ENCODE data around the gene PTPRT.

Gene PTPRT

DNA sequence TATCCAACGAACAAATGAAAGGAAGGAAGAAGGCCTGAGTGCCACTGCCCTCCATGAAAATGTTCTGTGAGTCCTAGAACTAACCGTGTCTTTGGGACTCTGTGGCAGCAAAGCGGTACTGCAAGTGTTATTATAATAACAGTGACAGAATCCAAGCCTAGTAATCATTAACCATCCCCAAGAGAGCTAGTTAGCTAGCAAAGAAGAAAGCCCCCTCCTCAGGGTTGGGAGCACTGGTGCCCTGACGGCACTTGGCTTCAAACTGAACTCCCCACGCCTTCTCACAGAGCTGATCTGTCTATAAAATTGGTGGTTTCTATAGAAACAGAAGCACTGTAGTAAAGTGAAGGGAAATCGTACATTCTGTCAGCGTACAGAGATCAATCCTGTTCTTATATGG lies 239.8 kb downstream of the PTPRT start:
- TF ChIP-seq, protein P1, sequence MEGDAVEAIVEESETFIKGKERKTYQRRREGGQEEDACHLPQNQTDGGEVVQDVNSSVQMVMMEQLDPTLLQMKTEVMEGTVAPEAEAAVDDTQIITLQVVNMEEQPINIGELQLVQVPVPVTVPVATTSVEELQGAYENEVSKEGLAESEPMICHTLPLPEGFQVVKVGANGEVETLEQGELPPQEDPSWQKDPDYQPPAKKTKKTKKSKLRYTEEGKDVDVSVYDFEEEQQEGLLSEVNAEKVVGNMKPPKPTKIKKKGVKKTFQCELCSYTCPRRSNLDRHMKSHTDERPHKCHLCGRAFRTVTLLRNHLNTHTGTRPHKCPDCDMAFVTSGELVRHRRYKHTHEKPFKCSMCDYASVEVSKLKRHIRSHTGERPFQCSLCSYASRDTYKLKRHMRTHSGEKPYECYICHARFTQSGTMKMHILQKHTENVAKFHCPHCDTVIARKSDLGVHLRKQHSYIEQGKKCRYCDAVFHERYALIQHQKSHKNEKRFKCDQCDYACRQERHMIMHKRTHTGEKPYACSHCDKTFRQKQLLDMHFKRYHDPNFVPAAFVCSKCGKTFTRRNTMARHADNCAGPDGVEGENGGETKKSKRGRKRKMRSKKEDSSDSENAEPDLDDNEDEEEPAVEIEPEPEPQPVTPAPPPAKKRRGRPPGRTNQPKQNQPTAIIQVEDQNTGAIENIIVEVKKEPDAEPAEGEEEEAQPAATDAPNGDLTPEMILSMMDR (IDR thresholded peaks at IDR 0.05) = no peak
- Histone ChIP-seq H3K27ac (no peak overlapping the region), H3K4me1 (ENCODE audit: control insufficient read depth in 1 of 2, insufficient read depth in 1 of 2, low read depth in 1 of 2, low read length in 1 of 2) (no peaks in the 10 kb centered on the region), H3K36me3 (no peaks in the 10 kb centered on the region), H3K27me3 (no peaks in the 10 kb centered on the region), H3K4me3 (ENCODE audit: low read depth in 1 of 2, low read length in 1 of 2) (no peak overlapping the region), H3K9me3 (no peaks in the 10 kb centered on the region)

DNA sequence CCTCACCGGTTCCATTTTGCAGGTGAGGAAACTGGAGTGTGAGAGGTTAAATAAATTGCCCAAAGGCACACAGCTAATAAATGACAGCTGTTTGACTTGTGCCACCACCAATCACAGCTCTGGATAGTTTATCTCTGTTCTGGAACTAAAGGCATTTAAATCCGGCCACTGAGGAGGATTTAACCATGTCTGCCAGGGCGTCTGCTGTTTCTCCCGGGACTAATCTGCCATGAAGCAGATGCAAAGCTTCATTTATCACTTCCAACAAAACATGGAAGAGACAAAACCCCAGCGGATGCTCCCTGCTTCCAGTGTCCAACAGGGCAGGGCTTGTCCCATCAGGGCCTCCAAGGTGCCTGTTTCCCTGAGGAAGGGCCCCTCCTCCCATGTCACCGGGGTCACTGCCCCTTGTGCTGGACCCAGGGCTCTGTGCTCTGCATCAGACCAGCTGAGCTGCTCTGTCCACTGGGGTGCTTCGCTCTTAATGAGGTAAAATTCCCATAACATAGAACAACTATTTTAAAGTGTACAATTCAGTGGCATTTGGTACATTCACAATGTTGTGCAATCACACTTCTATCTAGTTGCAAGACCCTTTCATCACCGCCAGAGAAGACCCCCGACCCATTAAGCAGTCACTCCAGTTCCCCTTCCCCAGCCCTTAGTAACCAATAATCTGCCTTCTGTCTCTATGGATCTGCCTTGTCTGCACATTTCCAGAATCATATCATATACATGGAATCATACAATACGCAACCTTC lies 244.3 kb downstream of the PTPRT start:
- Histone ChIP-seq H3K4me1 (ENCODE audit: control insufficient read depth in 1 of 2, insufficient read depth in 1 of 2, low read depth in 1 of 2, low read length in 1 of 2) (no peaks in the 10 kb centered on the region), H3K27me3 (no peaks in the 10 kb centered on the region), H3K9me3 (no peaks in the 10 kb centered on the region), H3K27ac (no peak overlapping the region), H3K36me3 (no peaks in the 10 kb centered on the region), H3K4me3 (ENCODE audit: low read depth in 1 of 2, low read length in 1 of 2) (no peak overlapping the region)
- TF ChIP-seq, protein P1 (IDR thresholded peaks at IDR 0.05) = no peak

DNA sequence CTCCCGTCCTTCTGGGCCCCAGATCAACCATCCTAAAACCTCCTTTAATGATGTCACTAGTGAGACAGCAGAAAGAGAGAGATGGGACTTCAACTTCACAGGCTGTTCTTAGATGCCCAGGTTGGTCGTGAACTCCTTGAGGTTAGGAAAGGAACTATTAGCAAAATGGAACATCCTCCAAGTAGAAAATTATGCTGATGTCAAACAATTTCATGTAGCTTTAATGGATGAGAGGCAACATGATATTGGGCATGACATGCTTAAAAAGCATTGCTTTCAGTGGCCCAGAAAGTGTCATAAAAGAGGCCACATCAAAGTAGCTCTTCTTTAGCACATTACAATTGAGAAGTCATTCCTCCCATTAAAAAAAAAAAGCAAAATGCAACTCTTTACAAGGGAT lies 248.1 kb downstream of the PTPRT start:
- H3K4me1 ChIP-seq (ENCODE audit: control insufficient read depth in 1 of 2, insufficient read depth in 1 of 2, low read depth in 1 of 2, low read length in 1 of 2) = no peaks in the 10 kb centered on the region
- H3K36me3 ChIP-seq = no peaks in the 10 kb centered on the region
- no peaks in the 10 kb centered on the region for H3K9me3 ChIP-seq
- no peak overlapping the region for H3K4me3 ChIP-seq (ENCODE audit: low read depth in 1 of 2, low read length in 1 of 2)
- no peak overlapping the region for H3K27ac ChIP-seq
- H3K27me3 ChIP-seq = no peaks in the 10 kb centered on the region
- TF ChIP-seq, protein P1 (IDR thresholded peaks at IDR 0.05) = no peak

DNA sequence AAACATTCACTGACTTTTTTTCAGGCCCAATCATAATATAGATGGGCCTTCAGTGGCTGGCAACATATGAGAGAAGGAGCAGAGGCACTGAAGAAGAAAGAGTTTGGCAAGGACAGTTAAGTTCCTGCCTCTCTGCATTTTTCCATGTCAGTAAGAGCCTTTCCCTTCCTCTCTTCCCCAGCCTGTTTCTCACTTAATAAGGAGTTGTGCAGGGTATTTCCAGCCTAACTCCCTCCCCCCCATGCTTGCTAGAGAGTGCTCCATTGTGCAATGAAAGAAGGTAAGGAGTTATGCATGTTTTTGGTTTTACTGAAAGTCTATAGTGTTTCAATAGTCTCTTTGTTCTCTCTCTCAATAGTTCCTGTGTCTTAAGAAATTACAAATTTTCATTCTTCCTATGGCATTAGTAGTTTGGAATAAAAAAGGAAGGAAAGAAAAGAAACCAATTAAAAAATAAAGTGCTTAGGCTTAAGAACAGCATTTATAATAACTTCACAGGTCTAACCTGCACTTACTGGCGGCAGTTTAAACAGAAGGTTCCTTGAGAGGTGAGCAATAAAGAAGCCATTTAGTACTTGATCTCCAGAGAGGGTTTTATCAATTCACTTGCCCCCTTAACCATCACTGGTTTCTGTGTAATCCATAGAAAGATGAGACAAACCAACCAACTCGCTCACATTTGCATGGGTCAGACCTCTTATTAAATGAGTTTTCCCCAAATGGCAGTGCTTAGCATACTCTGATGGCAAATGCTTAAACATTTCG lies 251.1 kb downstream of the PTPRT start:
- no peaks in the 10 kb centered on the region for H3K27me3 ChIP-seq
- TF ChIP-seq, protein P1 (IDR thresholded peaks at IDR 0.05) = no peak
- no peak overlapping the region for H3K4me3 ChIP-seq (ENCODE audit: low read depth in 1 of 2, low read length in 1 of 2)
- H3K27ac ChIP-seq = no peak overlapping the region
- H3K4me1 ChIP-seq (ENCODE audit: control insufficient read depth in 1 of 2, insufficient read depth in 1 of 2, low read depth in 1 of 2, low read length in 1 of 2) = no peaks in the 10 kb centered on the region
- H3K36me3 ChIP-seq = no peaks in the 10 kb centered on the region
- no peaks in the 10 kb centered on the region for H3K9me3 ChIP-seq

DNA sequence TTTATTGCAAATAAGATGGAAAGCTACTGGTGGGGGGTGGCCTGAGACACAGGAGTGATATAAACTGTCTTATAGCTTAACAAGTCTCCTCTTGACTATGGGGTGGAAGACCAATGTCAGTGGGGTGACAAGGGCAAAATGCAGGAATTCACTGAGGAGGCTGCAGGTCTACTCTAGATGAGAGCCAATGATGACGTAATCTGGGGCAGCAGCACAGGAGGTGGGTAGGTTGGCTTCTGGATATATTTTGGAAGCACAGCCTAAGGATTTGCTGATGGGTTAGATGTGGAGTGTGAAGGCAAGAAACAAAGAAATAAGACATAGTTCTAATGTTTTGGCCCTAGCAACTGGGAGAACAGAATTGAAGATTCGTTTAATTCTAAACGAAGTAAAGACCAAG lies 253.2 kb downstream of the PTPRT start:
- TF ChIP-seq, protein P1 (IDR thresholded peaks at IDR 0.05) = no peak
- H3K27me3 ChIP-seq = no peaks in the 10 kb centered on the region
- H3K9me3 ChIP-seq = no peaks in the 10 kb centered on the region

More for the DNA sequence above, 253.2 kb downstream of the PTPRT start:
- no peaks in the 10 kb centered on the region for H3K4me1 ChIP-seq (ENCODE audit: control insufficient read depth in 1 of 2, insufficient read depth in 1 of 2, low read depth in 1 of 2, low read length in 1 of 2)
- no peaks in the 10 kb centered on the region for H3K36me3 ChIP-seq
- H3K4me3 ChIP-seq (ENCODE audit: low read depth in 1 of 2, low read length in 1 of 2) = no peak overlapping the region
- no peak overlapping the region for H3K27ac ChIP-seq

Data from neutrophil (primary cell).